Measurements from ENCODE around the gene ATP11A. TPM values are rescaled to one million over a fixed set of nuclear protein-coding genes. Genes with fewer than 3 reads are reported as not detected.

ATP11A gene
- total RNA-seq, 1 experiment from 2014 or later = 9.4 TPM

- Histone ChIP-seq H3K27me3 (replicated peaks; ENCODE audit: insufficient read depth, low read depth, low read length, poor library complexity) (no peaks in the 10 kb centered on the region), H3K9me3 (ENCODE audit: low read depth, low read length, poor library complexity, severe bottlenecking) (peaks cover 7% of the 10 kb centered on the region), H3K4me1 (ENCODE audit: insufficient read depth, low read length, poor library complexity, severe bottlenecking) (no peaks in the 10 kb centered on the region), H3K36me3 (ENCODE audit: insufficient read depth, low read length, poor library complexity, severe bottlenecking) (no peaks in the 10 kb centered on the region), H3K27ac (ENCODE audit: low read depth, low read length, poor library complexity, severe bottlenecking) (no peak overlapping the region), H3K4me3 (ENCODE audit: low read depth, low read length, poor library complexity, severe bottlenecking) (no peak overlapping the region)
- DNase-seq (ENCODE audit: low spot score) = no peak
- CTCF ChIA-PET = no interaction called here
- BruUV-seq (replicated peaks) = no TSS peak
- TF ChIP-seq CTCF (conservative IDR thresholded peaks at IDR 0.05; ENCODE audit: low read depth, low read length) = no peak
- no peak for TF ChIP-seq EZH2 (IDR thresholded peaks at IDR 0.05; ENCODE audit: borderline replicate concordance, low read depth, low read length, poor library complexity, severe bottlenecking)
- POLR2A ChIA-PET (ENCODE audit: low non-redundant PET) = no interaction called here
- intact Hi-C loops (cut with micrococcal nuclease; ENCODE audit: unreplicated experiment) = no loop called here
These were observed 210.9 kb downstream of the ATP11A start for GRCh38 chr13:112900691-112901091.

- H3K4me1 ChIP-seq (ENCODE audit: insufficient read depth, low read length, poor library complexity, severe bottlenecking) = no peaks in the 10 kb centered on the region
- ChIA-PET POLR2A (ENCODE audit: low non-redundant PET) (no interaction called here), CTCF (no interaction called here)
- peaks cover 7% of the 10 kb centered on the region for H3K9me3 ChIP-seq (ENCODE audit: low read depth, low read length, poor library complexity, severe bottlenecking)
- H3K36me3 ChIP-seq (ENCODE audit: insufficient read depth, low read length, poor library complexity, severe bottlenecking) = no peaks in the 10 kb centered on the region
- no peak for DNase-seq (ENCODE audit: low spot score)
- no peak overlapping the region for H3K27ac ChIP-seq (ENCODE audit: low read depth, low read length, poor library complexity, severe bottlenecking)
- no peak overlapping the region for H3K4me3 ChIP-seq (ENCODE audit: low read depth, low read length, poor library complexity, severe bottlenecking)
- H3K27me3 ChIP-seq (replicated peaks; ENCODE audit: insufficient read depth, low read depth, low read length, poor library complexity) = no peaks in the 10 kb centered on the region
- BruUV-seq (replicated peaks) = no TSS peak
- no peak for TF ChIP-seq EZH2 (IDR thresholded peaks at IDR 0.05; ENCODE audit: borderline replicate concordance, low read depth, low read length, poor library complexity, severe bottlenecking)
- no peak for TF ChIP-seq CTCF (conservative IDR thresholded peaks at IDR 0.05; ENCODE audit: low read depth, low read length)
- intact Hi-C loops (cut with micrococcal nuclease; ENCODE audit: unreplicated experiment) = no loop called here
These were observed 212.3 kb downstream of the ATP11A start for GRCh38 chr13:112902101-112902651.

- H3K27me3 ChIP-seq (replicated peaks; ENCODE audit: insufficient read depth, low read depth, low read length, poor library complexity) = no peaks in the 10 kb centered on the region
- H3K27ac ChIP-seq (ENCODE audit: low read depth, low read length, poor library complexity, severe bottlenecking) = no peak overlapping the region
- H3K9me3 ChIP-seq (ENCODE audit: low read depth, low read length, poor library complexity, severe bottlenecking) = peaks cover 7% of the 10 kb centered on the region
- no peak for DNase-seq (ENCODE audit: low spot score)
- H3K36me3 ChIP-seq (ENCODE audit: insufficient read depth, low read length, poor library complexity, severe bottlenecking) = no peaks in the 10 kb centered on the region
- ChIA-PET CTCF (interaction anchor here (0.6 kb wide), 1 partner anchor 9 kb away, joined by 4 read pairs; no protein-coding TSS in a partner anchor), POLR2A (ENCODE audit: low non-redundant PET) (no interaction called here)
- H3K4me1 ChIP-seq (ENCODE audit: insufficient read depth, low read length, poor library complexity, severe bottlenecking) = no peaks in the 10 kb centered on the region
- TF ChIP-seq CTCF (conservative IDR thresholded peaks at IDR 0.05; ENCODE audit: low read depth, low read length) (no peak), EZH2 (IDR thresholded peaks at IDR 0.05; ENCODE audit: borderline replicate concordance, low read depth, low read length, poor library complexity, severe bottlenecking) (no peak)
- no peak overlapping the region for H3K4me3 ChIP-seq (ENCODE audit: low read depth, low read length, poor library complexity, severe bottlenecking)
- BruUV-seq (replicated peaks) = no TSS peak
- intact Hi-C loops (cut with micrococcal nuclease; ENCODE audit: unreplicated experiment) = no loop called here
These were observed 212.8 kb downstream of the ATP11A start for GRCh38 chr13:112902669-112903068.
